ENCODE data around the gene LIN7A.

LIN7A gene

GRCh38 chr12:80939231-80939950 lies 1.7 kb upstream of the LIN7A start:
- no peaks in the 10 kb centered on the region for H3K36me3 Mint-ChIP-seq (ENCODE audit: low read depth)
- H3K27ac Mint-ChIP-seq: no peak overlapping the region
- no peak overlapping the region for H3K4me3 Mint-ChIP-seq
- DNase-seq (no peak), ATAC-seq (peak; percentile 24)
- H3K9me3 Mint-ChIP-seq: peaks cover 9% of the 10 kb centered on the region
- peaks cover 32% of the 10 kb centered on the region for H3K27me3 Mint-ChIP-seq
- no peaks in the 10 kb centered on the region for H3K4me1 Mint-ChIP-seq

GRCh38 chr12:80938397-80938796 lies 663 bp upstream of the LIN7A start:
- Mint-ChIP-seq H3K4me1 (no peaks in the 10 kb centered on the region), H3K9me3 (peaks cover 9% of the 10 kb centered on the region), H3K27ac (no peak overlapping the region), H3K36me3 (ENCODE audit: low read depth) (no peaks in the 10 kb centered on the region), H3K4me3 (no peak overlapping the region), H3K27me3 (peaks cover 32% of the 10 kb centered on the region)
- no peak for DNase-seq
- no peak for ATAC-seq

- Mint-ChIP-seq H3K36me3 (ENCODE audit: low read depth) (no peaks in the 10 kb centered on the region), H3K27me3 (peaks cover 32% of the 10 kb centered on the region), H3K27ac (no peak overlapping the region), H3K4me3 (no peak overlapping the region), H3K4me1 (no peaks in the 10 kb centered on the region), H3K9me3 (peaks cover 6% of the 10 kb centered on the region)
- DNase-seq: no peak
- ATAC-seq: no peak
These were observed 918 bp downstream of the LIN7A start for GRCh38 chr12:80936642-80937390.

GRCh38 chr12:80936353-80936641 lies 1.4 kb downstream of the LIN7A start:
- H3K9me3 Mint-ChIP-seq: peaks cover 5% of the 10 kb centered on the region
- H3K27ac Mint-ChIP-seq: no peak overlapping the region
- DNase-seq (no peak), ATAC-seq (no peak)
- peaks cover 32% of the 10 kb centered on the region for H3K27me3 Mint-ChIP-seq
- no peaks in the 10 kb centered on the region for H3K36me3 Mint-ChIP-seq (ENCODE audit: low read depth)
- H3K4me3 Mint-ChIP-seq: no peak overlapping the region
- H3K4me1 Mint-ChIP-seq: no peaks in the 10 kb centered on the region

- DNase-seq: no peak
- no peak overlapping the region for H3K4me3 Mint-ChIP-seq
- H3K4me1 Mint-ChIP-seq: no peaks in the 10 kb centered on the region
- no peak for ATAC-seq
- H3K27me3 Mint-ChIP-seq: peaks cover 32% of the 10 kb centered on the region
- no peak overlapping the region for H3K27ac Mint-ChIP-seq
- H3K36me3 Mint-ChIP-seq (ENCODE audit: low read depth): no peaks in the 10 kb centered on the region
- peaks cover 5% of the 10 kb centered on the region for H3K9me3 Mint-ChIP-seq
These were observed 2.6 kb downstream of the LIN7A start for GRCh38 chr12:80935111-80935510.

- no peak for ATAC-seq
- no peak overlapping the region for H3K4me3 Mint-ChIP-seq
- no peak overlapping the region for H3K27ac Mint-ChIP-seq
- no peaks in the 10 kb centered on the region for H3K36me3 Mint-ChIP-seq (ENCODE audit: low read depth)
- H3K4me1 Mint-ChIP-seq: no peaks in the 10 kb centered on the region
- no peak for DNase-seq
- no peaks in the 10 kb centered on the region for H3K9me3 Mint-ChIP-seq
- H3K27me3 Mint-ChIP-seq: no peaks in the 10 kb centered on the region
These were observed 11.8 kb downstream of the LIN7A start for GRCh38 chr12:80925983-80926382.

- H3K27me3 Mint-ChIP-seq: no peaks in the 10 kb centered on the region
- no peak overlapping the region for H3K4me3 Mint-ChIP-seq
- DNase-seq: no peak
- H3K9me3 Mint-ChIP-seq: no peaks in the 10 kb centered on the region
- no peak for ATAC-seq
- no peaks in the 10 kb centered on the region for H3K36me3 Mint-ChIP-seq (ENCODE audit: low read depth)
- H3K27ac Mint-ChIP-seq: no peak overlapping the region
- H3K4me1 Mint-ChIP-seq: no peaks in the 10 kb centered on the region
These were observed 12.5 kb downstream of the LIN7A start for GRCh38 chr12:80925237-80925636.

- Mint-ChIP-seq H3K27ac (no peak overlapping the region), H3K36me3 (ENCODE audit: low read depth) (no peaks in the 10 kb centered on the region)
These were observed 13.3 kb downstream of the LIN7A start for GRCh38 chr12:80924437-80924836.

GRCh38 chr12:80920006-80920405 lies 17.7 kb downstream of the LIN7A start:
- no peak overlapping the region for H3K27ac Mint-ChIP-seq
- no peaks in the 10 kb centered on the region for H3K9me3 Mint-ChIP-seq
- H3K36me3 Mint-ChIP-seq (ENCODE audit: low read depth): no peaks in the 10 kb centered on the region
- H3K4me3 Mint-ChIP-seq: no peak overlapping the region
- no peak for DNase-seq
- H3K4me1 Mint-ChIP-seq: no peaks in the 10 kb centered on the region
- no peak for ATAC-seq
- no peaks in the 10 kb centered on the region for H3K27me3 Mint-ChIP-seq

More at GRCh38 chr12:80924437-80924836, 13.3 kb downstream of the LIN7A start:
- no peak for DNase-seq
- no peak overlapping the region for H3K4me3 Mint-ChIP-seq
- no peaks in the 10 kb centered on the region for H3K4me1 Mint-ChIP-seq
- no peaks in the 10 kb centered on the region for H3K9me3 Mint-ChIP-seq
- ATAC-seq: no peak
- no peaks in the 10 kb centered on the region for H3K27me3 Mint-ChIP-seq

GRCh38 chr12:80917651-80918050 lies 20.1 kb downstream of the LIN7A start:
- Mint-ChIP-seq H3K27me3 (no peaks in the 10 kb centered on the region), H3K4me3 (no peak overlapping the region), H3K36me3 (ENCODE audit: low read depth) (no peaks in the 10 kb centered on the region), H3K4me1 (no peaks in the 10 kb centered on the region), H3K9me3 (no peaks in the 10 kb centered on the region), H3K27ac (no peak overlapping the region)
- ATAC-seq (no peak), DNase-seq (no peak)

GRCh38 chr12:80912901-80913770 lies 24.6 kb downstream of the LIN7A start:
- H3K9me3 Mint-ChIP-seq: no peaks in the 10 kb centered on the region
- no peak overlapping the region for H3K4me3 Mint-ChIP-seq
- ATAC-seq (no peak), DNase-seq (no peak)
- no peaks in the 10 kb centered on the region for H3K36me3 Mint-ChIP-seq (ENCODE audit: low read depth)
- H3K27me3 Mint-ChIP-seq: no peaks in the 10 kb centered on the region
- no peaks in the 10 kb centered on the region for H3K4me1 Mint-ChIP-seq
- no peak overlapping the region for H3K27ac Mint-ChIP-seq

- Mint-ChIP-seq H3K27ac (no peak overlapping the region), H3K27me3 (no peaks in the 10 kb centered on the region), H3K36me3 (ENCODE audit: low read depth) (no peaks in the 10 kb centered on the region), H3K4me3 (no peak overlapping the region), H3K9me3 (no peaks in the 10 kb centered on the region), H3K4me1 (no peaks in the 10 kb centered on the region)
- DNase-seq (no peak), ATAC-seq (no peak)
These were observed 28.4 kb downstream of the LIN7A start for GRCh38 chr12:80909370-80909769.

GRCh38 chr12:80902711-80903110 lies 35.0 kb downstream of the LIN7A start:
- Mint-ChIP-seq H3K27me3 (no peaks in the 10 kb centered on the region), H3K27ac (no peak overlapping the region)

GRCh38 chr12:80901661-80902060 lies 36.1 kb downstream of the LIN7A start:
- H3K4me1 Mint-ChIP-seq: no peaks in the 10 kb centered on the region
- no peak overlapping the region for H3K27ac Mint-ChIP-seq
- H3K36me3 Mint-ChIP-seq (ENCODE audit: low read depth): no peaks in the 10 kb centered on the region
- no peak overlapping the region for H3K4me3 Mint-ChIP-seq
- H3K9me3 Mint-ChIP-seq: peaks cover 7% of the 10 kb centered on the region
- ATAC-seq (no peak), DNase-seq (no peak)
- H3K27me3 Mint-ChIP-seq: no peaks in the 10 kb centered on the region

More at GRCh38 chr12:80902711-80903110, 35.0 kb downstream of the LIN7A start:
- Mint-ChIP-seq H3K4me3 (no peak overlapping the region), H3K4me1 (no peaks in the 10 kb centered on the region), H3K36me3 (ENCODE audit: low read depth) (no peaks in the 10 kb centered on the region), H3K9me3 (peaks cover 7% of the 10 kb centered on the region)
- ATAC-seq (no peak), DNase-seq (no peak)

- H3K27ac Mint-ChIP-seq: no peak overlapping the region
- peaks cover 8% of the 10 kb centered on the region for H3K9me3 Mint-ChIP-seq
- no peaks in the 10 kb centered on the region for H3K4me1 Mint-ChIP-seq
- H3K4me3 Mint-ChIP-seq: no peak overlapping the region
- H3K27me3 Mint-ChIP-seq: no peaks in the 10 kb centered on the region
- no peak for DNase-seq
- no peaks in the 10 kb centered on the region for H3K36me3 Mint-ChIP-seq (ENCODE audit: low read depth)
- no peak for ATAC-seq
These were observed 42.5 kb downstream of the LIN7A start for GRCh38 chr12:80895240-80895639.

Data from activated naive CD8-positive, alpha-beta T cell treated with anti-CD3 and anti-CD28 coated beads, Interleukin-2, amount 50 U/mL, for 24 hours (primary cell).